Glutamatergic neuron (in vitro differentiated cells): ENCODE data around the gene NDRG3. TPM values are rescaled to one million over a fixed set of nuclear protein-coding genes. Genes with fewer than 3 reads are reported as not detected.
"Not testable (repeated sequence)": the region's sequence is repeated elsewhere in the genome, so short reads cannot be mapped to it uniquely, and the experiment has no call there.

Experiments used
- DNase-seq: peaks from one replicate; pipeline ENCODE4 v3.0.0; 2022
- H3K27ac Mint-ChIP-seq: one replicate; pipeline ENCODE4 v1.8.0; 2020; ENCODE audit warnings: mild to moderate bottlenecking, mixed read lengths, inconsistent platforms; ENCODE audit not compliant: unreplicated experiment
- H3K27me3 Mint-ChIP-seq: one replicate; pipeline ENCODE4 v1.8.0; 2020; ENCODE audit warnings: mild to moderate bottlenecking, moderate library complexity, mixed read lengths, inconsistent platforms; ENCODE audit not compliant: unreplicated experiment
- H3K36me3 Mint-ChIP-seq: one replicate; pipeline ENCODE4 v1.8.0; 2020; ENCODE audit warnings: mild to moderate bottlenecking, mixed read lengths, inconsistent platforms; ENCODE audit not compliant: unreplicated experiment
- H3K4me1 Mint-ChIP-seq: one replicate; pipeline ENCODE4 v1.8.0; 2020; ENCODE audit warnings: mild to moderate bottlenecking, low read depth, mixed read lengths, inconsistent platforms; ENCODE audit not compliant: unreplicated experiment
- H3K4me3 Mint-ChIP-seq: one replicate; pipeline ENCODE4 v1.8.0; 2020; ENCODE audit warnings: mild to moderate bottlenecking, mixed read lengths, inconsistent platforms; ENCODE audit not compliant: unreplicated experiment
- H3K9me3 Mint-ChIP-seq: one replicate; pipeline ENCODE4 v1.8.0; 2020; ENCODE audit warnings: mild to moderate bottlenecking, moderate library complexity, mixed read lengths, inconsistent platforms; ENCODE audit not compliant: unreplicated experiment
- CTCF ChIP-seq: fragments of 200-600 bp; sonication (generic); IDR thresholded peaks from one replicate; pipeline ENCODE4 v1.5.0; 2021; ENCODE audit not compliant: partially characterized antibody, unreplicated experiment
- total RNA-seq: library from RNA; stranded (reverse); fragmentation: NEBNext Ultra II Directional; extraction: Animal tissue kit (Norgen Biotek cat#: 25700); gene quantifications from one replicate; pipeline ENCODE4 v1.2.1, GENCODE V29; 2021; ENCODE audit not compliant: unreplicated experiment

NDRG3 gene
- total RNA-seq, 1 donor from 2014 or later = 31.8 TPM

GRCh38 chr20:36712775-36713174 lies 33.1 kb downstream of the NDRG3 start:
- H3K4me3 Mint-ChIP-seq = no peak overlapping the region
- no peaks in the 10 kb centered on the region for H3K9me3 Mint-ChIP-seq
- no peak for TF ChIP-seq CTCF
- no peak overlapping the region for H3K27ac Mint-ChIP-seq
- H3K36me3 Mint-ChIP-seq = no peaks in the 10 kb centered on the region
- no peaks in the 10 kb centered on the region for H3K27me3 Mint-ChIP-seq
- H3K4me1 Mint-ChIP-seq = no peaks in the 10 kb centered on the region
- DNase-seq = no peak

GRCh38 chr20:36709126-36709525 lies 36.8 kb downstream of the NDRG3 start:
- Mint-ChIP-seq H3K27ac (no peak overlapping the region), H3K27me3 (no peaks in the 10 kb centered on the region), H3K36me3 (no peaks in the 10 kb centered on the region), H3K4me1 (no peaks in the 10 kb centered on the region), H3K4me3 (no peak overlapping the region), H3K9me3 (no peaks in the 10 kb centered on the region)
- no peak for DNase-seq
- no peak for TF ChIP-seq CTCF

- H3K4me3 Mint-ChIP-seq = no peak overlapping the region
- no peaks in the 10 kb centered on the region for H3K4me1 Mint-ChIP-seq
- no peak for DNase-seq
- no peak for TF ChIP-seq CTCF
- no peaks in the 10 kb centered on the region for H3K9me3 Mint-ChIP-seq
- no peaks in the 10 kb centered on the region for H3K27me3 Mint-ChIP-seq
- H3K27ac Mint-ChIP-seq = no peak overlapping the region
- H3K36me3 Mint-ChIP-seq = no peaks in the 10 kb centered on the region
Observed at GRCh38 chr20:36703530-36703929, 42.4 kb downstream of the NDRG3 start.

GRCh38 chr20:36700438-36700837 lies 45.5 kb downstream of the NDRG3 start:
- no peak for TF ChIP-seq CTCF
- no peaks in the 10 kb centered on the region for H3K4me1 Mint-ChIP-seq
- no peaks in the 10 kb centered on the region for H3K27me3 Mint-ChIP-seq
- H3K9me3 Mint-ChIP-seq = peaks cover 2% of the 10 kb centered on the region
- H3K4me3 Mint-ChIP-seq = no peak overlapping the region
- H3K36me3 Mint-ChIP-seq = peaks cover 8% of the 10 kb centered on the region
- DNase-seq = no peak
- no peak overlapping the region for H3K27ac Mint-ChIP-seq

- not testable (repeated sequence) for DNase-seq, H3K9me3 Mint-ChIP-seq, H3K4me1 Mint-ChIP-seq
Observed at GRCh38 chr20:36695467-36695866, 50.4 kb downstream of the NDRG3 start.

GRCh38 chr20:36688630-36689029 lies 57.3 kb downstream of the NDRG3 start:
- Mint-ChIP-seq H3K27ac (no peak overlapping the region), H3K4me3 (no peak overlapping the region), H3K9me3 (no peaks in the 10 kb centered on the region), H3K36me3 (no peaks in the 10 kb centered on the region), H3K27me3 (no peaks in the 10 kb centered on the region), H3K4me1 (no peaks in the 10 kb centered on the region)
- no peak for DNase-seq
- no peak for TF ChIP-seq CTCF

More at GRCh38 chr20:36695467-36695866, 50.4 kb downstream of the NDRG3 start:
- H3K27ac Mint-ChIP-seq, H3K36me3 Mint-ChIP-seq, H3K27me3 Mint-ChIP-seq, H3K4me3 Mint-ChIP-seq: not testable (repeated sequence)
